Measurements from ENCODE around the gene SLC29A2.
A peak's percentile ranks its signal among the peaks of the same experiment; 100 is the strongest.

Gene SLC29A2

GRCh38 chr11:66315921-66316811 is 55.4 kb downstream of the SLC29A2 start:
- DNase-seq: no peak

GRCh38 chr11:66315498-66315885 is 56.1 kb downstream of the SLC29A2 start:
- no peak for DNase-seq

- DNase-seq: no peak
These were observed 56.7 kb downstream of the SLC29A2 start for GRCh38 chr11:66314561-66315497.

- DNase-seq: no peak
These were observed 57.4 kb downstream of the SLC29A2 start for GRCh38 chr11:66314186-66314501.

GRCh38 chr11:66313321-66314185 is 58.0 kb downstream of the SLC29A2 start:
- DNase-seq: no peak

GRCh38 chr11:66312549-66313320 is 58.8 kb downstream of the SLC29A2 start:
- DNase-seq: peak; percentile 94

Data from kidney glomerular epithelial cell (primary cell).